Osteoblast (primary cell): ENCODE data around the gene TSPAN10. TPM values are rescaled to one million over a fixed set of nuclear protein-coding genes. Genes with fewer than 3 reads are reported as not detected.

Experiments used
- DNase-seq: peaks from one replicate; pipeline ENCODE4 v3.0.0; 2011; ENCODE audit warnings: low spot score, mixed read lengths; ENCODE audit not compliant: insufficient read length; ENCODE audit errors: missing footprints
- H2AFZ ChIP-seq: 2 replicates; pipeline ENCODE4 v1.6.0; 2011; ENCODE audit warnings: mild to moderate bottlenecking, low read length
- H3K27ac ChIP-seq: 2 replicates; pipeline ENCODE4 v1.5.1; 2011; ENCODE audit warnings: mild to moderate bottlenecking, low read depth, low read length, moderate library complexity
- H3K27me3 ChIP-seq: 2 replicates; pipeline ENCODE4 v1.6.0; 2012; ENCODE audit warnings: mild to moderate bottlenecking, control low read depth, inconsistent platforms, low read length, moderate library complexity; ENCODE audit not compliant: insufficient read depth
- H3K36me3 ChIP-seq: 2 replicates; pipeline ENCODE4 v1.5.1; 2011; ENCODE audit warnings: mild to moderate bottlenecking, low read length, control low read depth, moderate library complexity; ENCODE audit not compliant: insufficient read depth
- H3K4me1 ChIP-seq: 2 replicates; pipeline ENCODE4 v1.5.1; 2011; ENCODE audit warnings: mild to moderate bottlenecking, low read length, control low read depth, moderate library complexity; ENCODE audit not compliant: insufficient read depth
- H3K4me2 ChIP-seq: 2 replicates; pipeline ENCODE4 v1.6.0; 2011; ENCODE audit warnings: mild to moderate bottlenecking, low read length; ENCODE audit not compliant: insufficient read depth
- H3K4me3 ChIP-seq: fragments of 200-600 bp; sonication (generic); 3 replicates; pipeline ENCODE4 v1.5.1; 2012; ENCODE audit warnings: mild to moderate bottlenecking, low read length, inconsistent platforms; ENCODE audit not compliant: insufficient read depth
- H3K79me2 ChIP-seq: 2 replicates; pipeline ENCODE4 v1.6.0; 2012; ENCODE audit warnings: mild to moderate bottlenecking, low read length, control low read depth, inconsistent platforms; ENCODE audit not compliant: insufficient read depth
- H3K9me3 ChIP-seq: 2 replicates; pipeline ENCODE4 v1.5.1; 2011; ENCODE audit warnings: low read depth, low read length, control low read depth
- H4K20me1 ChIP-seq: 2 replicates; pipeline ENCODE4 v1.6.0; 2012; ENCODE audit warnings: mild to moderate bottlenecking, low read length, control low read depth; ENCODE audit not compliant: insufficient read depth
- CTCF ChIP-seq: IDR thresholded peaks from 2 replicates; pipeline ENCODE4 v1.5.1; 2011; ENCODE audit warnings: mild to moderate bottlenecking, low read depth, low read length, moderate library complexity; ENCODE audit errors: extremely low read depth
- total RNA-seq: library from RNA; depleted of rRNA; stranded (reverse); fragments of >200 nt; gene quantifications from 2 replicates; pipeline ENCODE4 v1.2.3, GENCODE V29; 2012

The TSPAN10 gene
- total RNA-seq, 1 donor: 2.9 TPM

- H3K79me2 ChIP-seq: peaks cover 34% of the 10 kb centered on the region
- H3K9me3 ChIP-seq: no peaks in the 10 kb centered on the region
- H3K36me3 ChIP-seq: peaks cover 80% of the 10 kb centered on the region
- H3K27me3 ChIP-seq: no peaks in the 10 kb centered on the region
- no peak overlapping the region for H3K4me2 ChIP-seq
- no peak overlapping the region for H3K4me3 ChIP-seq
- H3K27ac ChIP-seq: peak overlapping the region; percentile 16
- H4K20me1 ChIP-seq: peaks cover 2% of the 10 kb centered on the region
- H3K4me1 ChIP-seq: peaks cover 20% of the 10 kb centered on the region
- H2AFZ ChIP-seq: no peak overlapping the region
- no peak for DNase-seq
- TF ChIP-seq CTCF: no peak
Observed at GRCh38 chr17:81593105-81593871, 43.7 kb upstream of the TSPAN10 start.

DNA sequence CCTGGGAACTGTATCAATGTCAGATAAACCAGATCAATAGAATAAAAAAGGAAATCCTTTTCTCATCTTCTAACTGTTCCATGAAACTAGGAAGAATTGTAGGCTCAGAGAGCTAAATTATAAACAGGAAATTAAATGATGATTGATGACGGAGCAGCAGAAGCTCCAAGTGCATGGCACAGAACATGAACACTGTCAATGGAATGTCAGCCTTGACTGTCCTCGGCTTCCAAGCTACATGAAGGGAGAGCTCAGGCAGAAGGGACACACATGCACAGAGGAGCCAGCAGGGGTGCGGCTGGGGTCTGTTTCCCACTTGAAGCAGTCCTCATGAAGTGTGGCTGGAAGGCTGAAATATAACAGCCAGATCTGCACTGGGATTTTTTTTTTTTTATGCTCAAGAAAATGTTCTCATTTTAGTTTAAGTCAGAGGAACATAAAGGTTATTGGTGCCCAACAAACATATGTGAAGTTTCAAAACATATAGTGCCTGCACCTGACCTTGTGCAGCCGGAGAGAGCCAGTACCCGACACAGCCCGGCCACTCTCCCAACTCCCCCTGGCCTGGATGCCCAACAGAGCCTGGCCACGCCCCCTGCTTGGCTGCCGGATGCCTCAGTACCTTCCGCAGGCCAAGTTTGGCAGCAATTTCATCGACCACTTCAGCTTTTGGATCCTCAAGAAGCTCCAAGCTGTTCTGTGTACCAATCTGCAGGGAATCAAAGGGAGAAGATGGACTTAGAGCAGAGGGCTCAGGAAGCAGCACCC is 37.1 kb upstream of the TSPAN10 start:
- peaks cover 77% of the 10 kb centered on the region for H3K36me3 ChIP-seq
- H4K20me1 ChIP-seq: peaks cover 18% of the 10 kb centered on the region
- no peaks in the 10 kb centered on the region for H3K27me3 ChIP-seq
- DNase-seq: peak; percentile 92
- no peak for TF ChIP-seq CTCF
- H3K27ac ChIP-seq: peak overlapping the region; percentile 55
- H3K4me3 ChIP-seq: no peak overlapping the region
- H3K79me2 ChIP-seq: peaks cover 43% of the 10 kb centered on the region
- H3K4me2 ChIP-seq: peak overlapping the region; percentile 41
- H3K9me3 ChIP-seq: no peaks in the 10 kb centered on the region
- H3K4me1 ChIP-seq: peaks cover 27% of the 10 kb centered on the region
- H2AFZ ChIP-seq: no peak overlapping the region

DNA sequence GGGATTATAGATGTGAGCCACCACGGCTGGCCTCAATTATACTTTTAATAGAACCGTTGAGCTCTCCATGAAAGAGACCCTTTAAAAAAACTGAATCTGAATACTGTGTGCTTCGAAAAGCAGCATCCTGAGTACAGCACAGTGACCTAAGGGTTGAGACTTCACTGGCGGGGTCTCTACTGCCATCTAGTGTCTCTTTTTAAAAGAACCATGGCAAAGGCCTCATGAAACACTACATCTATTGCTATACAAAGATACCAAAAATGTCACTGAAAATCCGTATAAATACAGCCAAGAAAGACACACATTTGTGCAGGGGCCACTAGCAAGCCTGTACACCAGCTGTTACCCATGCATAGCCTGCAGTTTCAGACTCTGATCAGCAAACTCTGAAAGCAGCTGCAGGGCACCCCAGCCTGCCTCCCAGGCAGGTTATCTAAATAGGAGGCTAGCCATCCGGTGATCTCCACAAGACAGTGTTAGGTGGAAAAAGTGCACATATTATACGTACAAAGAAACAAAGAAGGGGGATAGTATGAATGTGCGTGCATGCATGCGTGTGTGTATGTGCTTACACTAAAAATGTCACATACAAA is 35.4 kb upstream of the TSPAN10 start:
- no peak overlapping the region for H2AFZ ChIP-seq
- no peak overlapping the region for H3K27ac ChIP-seq
- H3K27me3 ChIP-seq: no peaks in the 10 kb centered on the region
- no peaks in the 10 kb centered on the region for H3K9me3 ChIP-seq
- H3K4me1 ChIP-seq: peaks cover 11% of the 10 kb centered on the region
- no peak overlapping the region for H3K4me2 ChIP-seq
- peaks cover 78% of the 10 kb centered on the region for H3K36me3 ChIP-seq
- H3K79me2 ChIP-seq: peaks cover 49% of the 10 kb centered on the region
- TF ChIP-seq CTCF: peak; percentile 84
- DNase-seq: peak; percentile 85
- peaks cover 22% of the 10 kb centered on the region for H4K20me1 ChIP-seq
- no peak overlapping the region for H3K4me3 ChIP-seq
